IMR-90 (cell line): ENCODE measurements around the gene CARMIL1.

Experiments
- BHLHE40 ChIP-seq: fragments of 150-350 bp; IDR thresholded peaks from 2 replicates; pipeline ENCODE4 v1.6.1; 2016; ENCODE audit warnings: mild to moderate bottlenecking, low read depth, low read length
- CEBPB ChIP-seq: IDR thresholded peaks from 2 replicates; pipeline ENCODE4 v1.6.1; 2012; ENCODE audit warnings: low read depth, low read length, improper control_type of control experiment
- CHD1 ChIP-seq: IDR thresholded peaks from 2 replicates; pipeline ENCODE4 v1.6.1; 2012; ENCODE audit warnings: low read depth, low read length, improper control_type of control experiment
- CTCF ChIP-seq: conservative IDR thresholded peaks from 2 replicates; pipeline ENCODE4 v1.5.1; 2012; ENCODE audit warnings: mild to moderate bottlenecking, low read depth, low read length, improper control_type of control experiment
- ELK1 ChIP-seq: fragments of 150-350 bp; IDR thresholded peaks from 2 replicates; pipeline ENCODE4 v1.6.1; 2016; ENCODE audit warnings: low read depth, mild to moderate bottlenecking, low read length, moderate library complexity, borderline replicate concordance
- FOS ChIP-seq: fragments of 150-350 bp; IDR thresholded peaks from 2 replicates; pipeline ENCODE4 v1.6.1; 2016; ENCODE audit warnings: low read depth, low read length
- MAZ ChIP-seq: IDR thresholded peaks from 2 replicates; pipeline ENCODE4 v1.6.1; 2012; ENCODE audit warnings: low read depth, mild to moderate bottlenecking, low read length, improper control_type of control experiment, moderate library complexity, borderline replicate concordance
- MXI1 ChIP-seq: IDR thresholded peaks from 2 replicates; pipeline ENCODE4 v1.6.1; 2012; ENCODE audit warnings: low read depth, mild to moderate bottlenecking, low read length, moderate library complexity, borderline replicate concordance
- NFE2L2 ChIP-seq: fragments of 150-350 bp; IDR thresholded peaks from 2 replicates; pipeline ENCODE4 v1.6.1; 2016; ENCODE audit warnings: low read depth, mild to moderate bottlenecking, low read length
- POLR2A ChIP-seq: IDR thresholded peaks from 2 replicates; pipeline ENCODE4 v1.6.1; 2012; ENCODE audit warnings: mild to moderate bottlenecking, low read depth, low read length
- RAD21 ChIP-seq: IDR thresholded peaks from 2 replicates; pipeline ENCODE4 v1.6.1; 2012; ENCODE audit warnings: low read length, improper control_type of control experiment
- RFX5 ChIP-seq: IDR thresholded peaks from 2 replicates; pipeline ENCODE4 v1.8.0; 2012; ENCODE audit warnings: low read depth, mild to moderate bottlenecking, low read length, moderate library complexity
- SMC3 ChIP-seq: fragments of 150-350 bp; IDR thresholded peaks from 2 replicates; pipeline ENCODE4 v1.6.1; 2016; ENCODE audit warnings: low read depth, mild to moderate bottlenecking, antibody characterized with exemption, low read length, moderate library complexity

- TF ChIP-seq CHD1 (no peak), MXI1 (no peak), CTCF (no peak), POLR2A (no peak), RFX5 (no peak), RAD21 (no peak), SMC3 (no peak), FOS (no peak), ELK1 (no peak), BHLHE40 (no peak), NFE2L2 (no peak), CEBPB (no peak), MAZ (no peak)
These were observed 124.9 kb downstream of the CARMIL1 start for GRCh38 chr6:25404091-25404490.
